ENCODE results near the gene TECPR1. TPM values are rescaled to one million over a fixed set of nuclear protein-coding genes. Genes with fewer than 3 reads are reported as not detected.

TECPR1 gene
- total RNA-seq, 1 donor = 11.7 TPM

GRCh38 chr7:98229441-98229840, 22.6 kb downstream of the TECPR1 start:
- no peak for TF ChIP-seq CTCF (IDR thresholded peaks at IDR 0.05; ENCODE audit: insufficient read depth, low read length)
- no peak overlapping the region for H3K4me3 ChIP-seq (ENCODE audit: low read depth, low read length)
- no peak for DNase-seq (ENCODE audit: low read depth)

GRCh38 chr7:98228801-98229200, 23.2 kb downstream of the TECPR1 start:
- DNase-seq (ENCODE audit: low read depth) = no peak
- TF ChIP-seq CTCF (IDR thresholded peaks at IDR 0.05; ENCODE audit: insufficient read depth, low read length) = no peak
- no peak overlapping the region for H3K4me3 ChIP-seq (ENCODE audit: low read depth, low read length)

GRCh38 chr7:98227939-98228338, 24.1 kb downstream of the TECPR1 start:
- TF ChIP-seq CTCF (IDR thresholded peaks at IDR 0.05; ENCODE audit: insufficient read depth, low read length) = no peak
- DNase-seq (ENCODE audit: low read depth) = no peak

GRCh38 chr7:98225913-98226614, 26.0 kb downstream of the TECPR1 start:
- no peak for TF ChIP-seq CTCF (IDR thresholded peaks at IDR 0.05; ENCODE audit: insufficient read depth, low read length)
- DNase-seq (ENCODE audit: low read depth) = no peak
- H3K4me3 ChIP-seq (ENCODE audit: low read depth, low read length) = no peak overlapping the region

More at GRCh38 chr7:98227939-98228338, 24.1 kb downstream of the TECPR1 start:
- H3K4me3 ChIP-seq (ENCODE audit: low read depth, low read length) = no peak overlapping the region

GRCh38 chr7:98224701-98225181, 27.3 kb downstream of the TECPR1 start:
- DNase-seq (ENCODE audit: low read depth) = no peak
- no peak for TF ChIP-seq CTCF (IDR thresholded peaks at IDR 0.05; ENCODE audit: insufficient read depth, low read length)
- H3K4me3 ChIP-seq (ENCODE audit: low read depth, low read length) = no peak overlapping the region

- H3K4me3 ChIP-seq (ENCODE audit: low read depth, low read length) = no peak overlapping the region
- TF ChIP-seq CTCF (IDR thresholded peaks at IDR 0.05; ENCODE audit: insufficient read depth, low read length) = no peak
- no peak for DNase-seq (ENCODE audit: low read depth)
Observed at GRCh38 chr7:98223898-98224700, 27.9 kb downstream of the TECPR1 start.

Measured in fibroblast of the aortic adventitia (primary cell).